ENCODE results near the gene ELAVL3.
"Not testable (repeated sequence)": the region's sequence is repeated elsewhere in the genome, so short reads cannot be mapped to it uniquely, and the experiment has no call there.

The ELAVL3 gene

GRCh38 chr19:11410682-11411081 lies 70.2 kb downstream of the ELAVL3 start:
- in situ Hi-C loops (cut with MboI; ENCODE audit: low sequenced_read_pairs): no loop called here

- in situ Hi-C loops (cut with MboI; ENCODE audit: low sequenced_read_pairs): no loop called here
Observed at GRCh38 chr19:11408591-11408990, 72.3 kb downstream of the ELAVL3 start.

- in situ Hi-C loops (cut with MboI; ENCODE audit: low sequenced_read_pairs): not testable (repeated sequence)
Observed at GRCh38 chr19:11406703-11407236, 74.1 kb downstream of the ELAVL3 start.

- in situ Hi-C loops (cut with MboI; ENCODE audit: low sequenced_read_pairs): no loop called here
Observed at GRCh38 chr19:11405846-11406643, 74.8 kb downstream of the ELAVL3 start.

- in situ Hi-C loops (cut with MboI; ENCODE audit: low sequenced_read_pairs): no loop called here
Observed at GRCh38 chr19:11404588-11405222, 76.1 kb downstream of the ELAVL3 start.

GRCh38 chr19:11401808-11402543 lies 78.9 kb downstream of the ELAVL3 start:
- in situ Hi-C loops (cut with MboI; ENCODE audit: low sequenced_read_pairs): no loop called here

Data from HL-60/S4 treated with phorbol 12-myristate 13-acetate at 8.2 ng/mL for 4 days and 3 days (cell line).